Endothelial cell of umbilical vein (primary cell): ENCODE data around the gene BCL2L13. TPM values are rescaled to one million over a fixed set of nuclear protein-coding genes. Genes with fewer than 3 reads are reported as not detected.

Experiments
- BruUV-seq: library from RNA; stranded (reverse); fragments of 400-500 nt; replicated peaks from 2 replicates; lab custom pipeline; 2021; lab: Mats Ljungman, UMichigan
- CTCF ChIA-PET: fragments of 300-600, 350-600 bp; sonication (Branson Sonifier 250); formaldehyde crosslinking; loops from one replicate; lab custom pipeline; 2021; ENCODE audit warnings: antibody characterized with exemption, inconsistent platforms; lab: Charles Lee
- POLR2A ChIA-PET: fragments of 300-600, 350-600 bp; sonication (Branson Sonifier 250); formaldehyde crosslinking; loops from one replicate; lab custom pipeline; 2021; ENCODE audit warnings: antibody characterized with exemption, inconsistent platforms; lab: Charles Lee
- DNase-seq: peaks from one replicate; pipeline ENCODE4 v3.0.0-alpha.2; 2011; ENCODE audit warnings: low read depth, low spot score
- FAIRE-seq: peaks from 2 replicates; lab custom pipeline; 2011; peaks lifted over from hg19 to GRCh38; lab: Jason Lieb, UNC
- H2AFZ ChIP-seq: 2 replicates; pipeline ENCODE4 v1.6.0; 2012; ENCODE audit warnings: low read depth, low read length, control low read depth, inconsistent platforms
- H3K27ac ChIP-seq: 2 replicates; pipeline ENCODE4 v1.5.1; 2011; ENCODE audit warnings: low read depth, mild to moderate bottlenecking, control low read depth, low read length, moderate library complexity; ENCODE audit not compliant: insufficient read depth
- H3K27me3 ChIP-seq, 2 experiments: 2 replicates each; pipeline versions ENCODE4 v1.6.0 to v1.6.1; 2011; ENCODE audit warnings: low read length in 2 of 2, mixed read lengths in 1 of 2; ENCODE audit not compliant: control insufficient read depth in 2 of 2, insufficient read depth in 2 of 2
- H3K36me3 ChIP-seq, 2 experiments: 2 replicates in 1 of 2; 3 replicates in 1 of 2; pipeline ENCODE4 v1.5.1; 2011; ENCODE audit warnings: low read length in 2 of 2, mild to moderate bottlenecking in 1 of 2, moderate library complexity in 1 of 2; ENCODE audit not compliant: control insufficient read depth in 2 of 2, insufficient read depth in 2 of 2; ENCODE audit errors: extremely low read depth in 1 of 2
- H3K4me1 ChIP-seq: 3 replicates; pipeline ENCODE4 v1.5.1; 2011; ENCODE audit warnings: mild to moderate bottlenecking, low read length; ENCODE audit not compliant: control insufficient read depth, insufficient read depth; ENCODE audit errors: extremely low read depth
- H3K4me2 ChIP-seq: 2 replicates; pipeline ENCODE4 v1.6.1; 2011; ENCODE audit warnings: low read length, control low read depth, mixed read lengths; ENCODE audit not compliant: insufficient read depth
- H3K4me3 ChIP-seq, 3 experiments: fragments of 200-600 bp in 1 of 3; sonication (generic), shearing (Covaris generic) in 1 of 3; replicated peaks in 1 of 3; 2 replicates each; pipeline ENCODE4 v1.5.1; 2011 to 2016; ENCODE audit warnings: control low read depth in 3 of 3, low read length in 3 of 3, mild to moderate bottlenecking in 2 of 3, inconsistent platforms in 1 of 3, low read depth in 1 of 3, moderate library complexity in 1 of 3; ENCODE audit not compliant: insufficient read depth in 1 of 3
- H3K79me2 ChIP-seq: 2 replicates; pipeline ENCODE4 v1.6.0; 2012; ENCODE audit warnings: low read length, inconsistent platforms; ENCODE audit not compliant: control insufficient read depth, insufficient read depth
- H3K9ac ChIP-seq: replicated peaks from 2 replicates; pipeline ENCODE3; 2011; ENCODE audit warnings: low read length, control low read depth; ENCODE audit not compliant: insufficient read depth; ENCODE audit errors: extremely low read depth
- H3K9me1 ChIP-seq: replicated peaks from 3 replicates; pipeline ENCODE4 v1.6.0; 2011; ENCODE audit warnings: mild to moderate bottlenecking, low read length; ENCODE audit not compliant: control insufficient read depth, insufficient read depth; ENCODE audit errors: extremely low read depth
- H3K9me3 ChIP-seq: replicated peaks from 2 replicates; pipeline ENCODE4 v1.5.1; 2012; ENCODE audit warnings: low read length, inconsistent platforms; ENCODE audit not compliant: control insufficient read depth, insufficient read depth
- H4K20me1 ChIP-seq: replicated peaks from 2 replicates; pipeline ENCODE3; 2011; ENCODE audit warnings: mild to moderate bottlenecking, low read length; ENCODE audit not compliant: control insufficient read depth, insufficient read depth; ENCODE audit errors: extremely low read depth
- EZH2 ChIP-seq: IDR thresholded peaks from 2 replicates; pipeline ENCODE4 v1.6.1; 2012; ENCODE audit warnings: borderline replicate concordance, low read depth, mild to moderate bottlenecking, moderate library complexity, low read length, inconsistent platforms; ENCODE audit not compliant: severe bottlenecking
- FOS ChIP-seq: IDR thresholded peaks from 2 replicates; pipeline ENCODE4 v1.6.1; 2011; ENCODE audit warnings: mild to moderate bottlenecking, low read length, moderate library complexity, borderline replicate concordance; ENCODE audit not compliant: insufficient read depth
- GATA2 ChIP-seq: IDR thresholded peaks from 2 replicates; pipeline ENCODE4 v1.7.0; 2011; ENCODE audit warnings: low read depth, mild to moderate bottlenecking, moderate library complexity, mixed read lengths, low read length; ENCODE audit not compliant: insufficient read length, insufficient read depth
- JUN ChIP-seq: IDR thresholded peaks from 2 replicates; pipeline ENCODE4 v1.6.1; 2011; ENCODE audit warnings: borderline replicate concordance, low read depth; ENCODE audit not compliant: insufficient read length, insufficient read depth
- MYC ChIP-seq: IDR thresholded peaks from one replicate; pipeline ENCODE4 v1.6.1; 2011; ENCODE audit warnings: mild to moderate bottlenecking, low read depth, low read length
- POLR2A ChIP-seq: IDR thresholded peaks from 2 replicates; pipeline ENCODE4 v1.6.1; 2012; ENCODE audit warnings: low read depth, mild to moderate bottlenecking, control low read depth, low read length
- POLR2AphosphoS5 ChIP-seq: IDR thresholded peaks from 2 replicates; pipeline ENCODE4 v1.6.1; 2012; ENCODE audit warnings: low read depth, mild to moderate bottlenecking, control low read depth, low read length, moderate library complexity; ENCODE audit not compliant: insufficient read depth
- dilution Hi-C: fragments of 300-500 bp; cut with MboI; formaldehyde crosslinking; loops from one replicate; pipeline ENCODE4 v1.15.0; 2019; ENCODE audit warnings: low sequenced_read_pairs; ENCODE audit not compliant: extremely low pct_ligation_motif_present
- intact Hi-C: fragments of 100-400 bp; cut with micrococcal nuclease; formaldehyde crosslinking; loops from one replicate; pipeline ENCODE4 v1.10.0; 2022
- polyA plus RNA-seq, 4 experiments: library from polyadenylated mRNA; depleted of rRNA in 3 of 4; stranded (reverse) in 3 of 4; unstranded in 1 of 4; fragments of >200 nt; gene quantifications; 2 replicates each; pipeline versions ENCODE4 v1.2.1 to v1.2.3, GENCODE V29; 2011 to 2012; ENCODE audit warnings: missing spikeins in 1 of 4
- total RNA-seq: library from RNA; stranded (reverse); gene quantifications from 2 replicates; pipeline ENCODE4 v1.2.3, GENCODE V29; 2021
- TF ChIP-seq, protein P1 (sequence below), 2 donors: IDR thresholded peaks; 1 replicate in 1 of 2; 2 replicates in 1 of 2; pipeline ENCODE4 v1.5.1; 2011; ENCODE audit warnings: low read length in 2 of 2, mild to moderate bottlenecking in 2 of 2, moderate library complexity in 2 of 2, control low read depth in 1 of 2, inconsistent platforms in 1 of 2, low read depth in 1 of 2; ENCODE audit not compliant: insufficient read depth in 1 of 2; ENCODE audit errors: extremely low read depth in 1 of 2

BCL2L13 gene
- total and polyA plus RNA-seq, 2 donors (not counting 3 experiments of a cell fraction or from before 2014, with no cell fraction given), result 28.1 to 36.2 TPM

DNA sequence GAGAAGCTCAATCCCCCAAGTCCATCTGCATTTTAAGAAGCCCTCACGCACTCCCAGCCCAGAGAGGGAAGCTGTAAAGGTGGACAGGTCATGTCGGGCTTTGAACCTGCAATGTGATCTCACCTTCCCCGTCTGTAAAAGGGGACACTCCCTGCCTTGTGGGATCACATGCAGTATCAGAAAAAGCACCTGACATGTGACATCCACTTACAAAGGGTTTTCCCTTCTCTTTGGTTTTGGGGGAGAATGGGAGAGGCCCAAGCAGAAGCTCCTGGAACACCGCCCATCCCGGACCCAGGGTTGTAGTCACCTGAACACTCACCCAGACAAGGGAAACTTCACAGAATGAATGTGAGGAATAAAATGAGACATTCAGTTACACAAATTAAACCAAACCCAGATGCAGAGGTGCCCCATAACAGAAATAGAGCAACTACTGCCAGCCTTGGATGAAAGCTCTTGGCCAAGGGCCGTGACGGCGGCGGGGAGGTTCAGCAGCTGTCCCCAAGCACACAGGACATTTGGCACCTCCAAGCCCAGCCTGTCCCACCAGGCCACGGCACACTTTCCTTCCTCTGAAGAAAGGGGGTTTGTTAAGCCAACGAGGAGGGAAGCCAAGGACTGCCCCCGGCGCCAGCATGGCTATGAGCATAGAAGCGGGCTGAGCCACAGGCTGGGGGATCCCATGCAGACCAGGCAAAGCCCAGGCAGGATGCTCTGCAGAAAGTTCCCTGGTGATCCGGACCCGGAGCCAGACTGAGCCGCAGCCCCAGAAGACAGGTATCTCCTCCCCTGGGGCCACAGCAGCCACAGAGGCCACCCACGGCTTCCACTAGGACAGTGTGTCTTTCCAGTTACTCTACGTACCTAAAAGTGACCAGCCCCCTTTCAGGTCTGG, 131.9 kb downstream of the BCL2L13 start:
- BruUV-seq, result no TSS peak
- intact Hi-C loops, result loop anchor here (10.0 kb wide), 1 partner anchor 136 kb away; the partner anchor contains the start of gene BCL2L13

More for the DNA sequence above, 131.9 kb downstream of the BCL2L13 start:
- no peak overlapping the region for H3K4me2 ChIP-seq
- no peak for DNase-seq
- peaks cover 46% of the 10 kb centered on the region for H3K79me2 ChIP-seq
- H3K27ac ChIP-seq, result no peak overlapping the region
- POLR2A ChIA-PET, result no interaction called here
- peaks cover 8% of the 10 kb centered on the region for H3K4me1 ChIP-seq
- H2AFZ ChIP-seq, result no peak overlapping the region
- H3K36me3 ChIP-seq, result no peaks in the 10 kb centered on the region
- FAIRE-seq, result no peak
- H4K20me1 ChIP-seq, result no peaks in the 10 kb centered on the region
- no peaks in the 10 kb centered on the region for H3K27me3 ChIP-seq
- H3K9me3 ChIP-seq, result no peaks in the 10 kb centered on the region
- CTCF ChIA-PET, result interaction anchor here (1.4 to 1.5 kb wide), 3 partner anchors 11 to 306 kb away, joined by 3 to 6 read pairs (median 4); no protein-coding TSS in a partner anchor
- no peak overlapping the region for H3K4me3 ChIP-seq
- H3K9me1 ChIP-seq, result no peaks in the 10 kb centered on the region
- TF ChIP-seq GATA2 (no peak), EZH2 (no peak), POLR2A (no peak), POLR2AphosphoS5 (no peak), MYC (no peak), JUN (no peak), FOS (no peak)
- TF ChIP-seq, protein P1, sequence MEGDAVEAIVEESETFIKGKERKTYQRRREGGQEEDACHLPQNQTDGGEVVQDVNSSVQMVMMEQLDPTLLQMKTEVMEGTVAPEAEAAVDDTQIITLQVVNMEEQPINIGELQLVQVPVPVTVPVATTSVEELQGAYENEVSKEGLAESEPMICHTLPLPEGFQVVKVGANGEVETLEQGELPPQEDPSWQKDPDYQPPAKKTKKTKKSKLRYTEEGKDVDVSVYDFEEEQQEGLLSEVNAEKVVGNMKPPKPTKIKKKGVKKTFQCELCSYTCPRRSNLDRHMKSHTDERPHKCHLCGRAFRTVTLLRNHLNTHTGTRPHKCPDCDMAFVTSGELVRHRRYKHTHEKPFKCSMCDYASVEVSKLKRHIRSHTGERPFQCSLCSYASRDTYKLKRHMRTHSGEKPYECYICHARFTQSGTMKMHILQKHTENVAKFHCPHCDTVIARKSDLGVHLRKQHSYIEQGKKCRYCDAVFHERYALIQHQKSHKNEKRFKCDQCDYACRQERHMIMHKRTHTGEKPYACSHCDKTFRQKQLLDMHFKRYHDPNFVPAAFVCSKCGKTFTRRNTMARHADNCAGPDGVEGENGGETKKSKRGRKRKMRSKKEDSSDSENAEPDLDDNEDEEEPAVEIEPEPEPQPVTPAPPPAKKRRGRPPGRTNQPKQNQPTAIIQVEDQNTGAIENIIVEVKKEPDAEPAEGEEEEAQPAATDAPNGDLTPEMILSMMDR (IDR thresholded peaks at IDR 0.05; ENCODE audit: extremely low read depth in 1 of 2, insufficient read depth in 1 of 2, low read depth in 1 of 2, low read length in 2 of 2), result no peak
- no peak overlapping the region for H3K9ac ChIP-seq
- dilution Hi-C loops, result no loop called here
